Left hindlimb (tissue), 1 donor: ENCODE measurements around the gene DYDC2.
"Not testable (repeated sequence)": the region's sequence is repeated elsewhere in the genome, so short reads cannot be mapped to it uniquely, and the experiment has no call there.

ENCODE experiments used
- DNase-seq: peaks from one replicate; pipeline ENCODE4 v3.0.0-alpha.2; 2018

The DYDC2 gene

DNA sequence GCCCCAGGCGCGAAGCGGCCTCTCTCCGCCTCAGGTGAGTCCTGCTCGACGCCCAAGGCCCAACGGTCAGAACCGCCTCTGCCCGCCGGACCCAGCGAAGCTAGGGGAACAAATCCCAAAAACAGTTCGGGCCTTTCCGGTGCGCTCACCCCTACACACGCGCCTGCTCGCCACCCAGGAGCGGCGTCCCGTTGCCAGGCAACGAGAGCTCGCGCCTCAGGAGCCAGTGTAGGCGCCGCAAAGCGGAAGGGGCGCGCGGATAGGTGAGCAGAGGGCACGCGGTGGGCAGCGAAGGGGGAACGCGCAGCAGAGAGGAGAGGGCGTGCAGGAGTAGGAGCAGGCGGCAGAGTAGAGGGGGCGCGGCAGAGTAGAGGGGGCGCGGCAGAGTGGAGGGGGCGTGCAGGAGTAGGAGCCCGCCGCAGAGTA lies at the start of gene DYDC2, which contains the start of gene DYDC1:
Gene DYDC2, plus strand, starts transcription at position 219 of the 426 bp plus-strand sequence. CDS start 5,663 bp downstream, outside the sequence.
Gene DYDC1, minus strand, starts transcription at position 193 of the 426 bp plus-strand sequence. CDS start 4,154 bp downstream, outside the sequence.
- peak; percentile 62 for DNase-seq

- no peak for DNase-seq
Measured at GRCh38 chr10:80313523-80313922, 43.1 kb upstream of the DYDC2 start.

- no peak for DNase-seq
Measured at GRCh38 chr10:80315391-80315790, 41.2 kb upstream of the DYDC2 start.

- no peak for DNase-seq
Measured at GRCh38 chr10:80318742-80319141, 37.8 kb upstream of the DYDC2 start.

DNA sequence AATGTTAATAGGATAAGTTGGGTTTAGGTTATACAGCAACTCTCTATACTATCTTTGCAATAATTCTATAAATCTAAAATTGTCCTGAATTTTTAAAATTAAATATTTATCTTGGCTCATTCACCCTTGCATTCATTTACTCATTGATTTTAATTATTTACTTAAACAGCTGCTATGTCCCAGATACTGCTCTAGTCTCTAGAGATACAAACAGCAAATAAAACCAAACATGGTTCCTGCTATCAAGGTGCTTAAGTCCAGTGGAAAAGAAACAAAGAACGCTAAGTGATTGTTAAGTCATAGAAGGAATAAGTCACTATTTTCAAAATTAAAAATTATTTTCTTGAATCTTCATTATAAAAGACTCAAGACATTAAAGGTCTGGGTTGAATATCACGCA lies 37.3 kb upstream of the DYDC2 start:
- no peak for DNase-seq

DNA sequence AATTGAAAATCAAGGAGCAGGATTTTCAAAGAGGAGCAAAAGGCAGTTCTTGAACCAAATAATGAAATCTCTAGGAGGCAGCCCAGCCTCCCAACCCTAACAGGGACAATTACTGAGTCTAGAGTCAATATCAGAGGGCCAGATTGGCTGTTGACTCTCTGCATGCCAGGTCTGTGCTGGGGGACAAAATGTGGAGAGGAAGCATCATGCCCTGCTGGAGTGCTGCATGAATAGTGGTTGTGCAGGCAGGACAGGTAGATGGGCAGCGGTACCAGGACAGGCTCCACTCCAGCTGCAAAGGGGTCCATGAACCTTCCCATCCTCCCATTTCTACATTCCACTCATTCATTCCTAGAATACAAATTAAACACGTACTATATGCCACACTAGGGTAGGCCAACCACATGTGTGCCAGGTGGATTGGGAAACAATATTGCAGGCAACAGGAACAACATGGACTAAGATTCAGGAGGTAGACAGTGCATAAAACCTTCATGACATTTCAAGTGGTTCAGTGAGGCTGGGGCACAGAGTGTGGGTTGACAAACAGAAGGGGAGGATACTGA lies 36.8 kb upstream of the DYDC2 start:
- no peak for DNase-seq

- no peak for DNase-seq
Measured at GRCh38 chr10:80320377-80320776, 36.2 kb upstream of the DYDC2 start.

DNA sequence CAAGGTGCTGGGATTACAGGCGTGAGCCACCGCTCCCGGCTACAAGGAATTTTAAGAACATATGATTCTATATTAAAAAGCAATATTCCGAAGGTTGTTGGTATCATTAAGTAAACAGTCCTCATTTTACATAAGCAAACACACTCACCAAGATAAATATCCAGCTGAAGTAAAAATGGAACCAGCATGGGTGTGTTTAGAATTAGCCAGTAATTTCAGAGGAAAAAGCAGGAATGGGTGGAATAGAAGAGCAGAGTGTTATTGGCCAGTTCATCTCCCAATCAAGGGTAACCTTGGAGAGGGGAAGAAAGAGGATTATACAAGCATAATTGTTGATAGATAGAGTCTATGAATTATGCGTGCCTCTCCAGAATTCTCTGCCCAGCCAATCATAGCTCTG lies 35.4 kb upstream of the DYDC2 start:
- no peak for DNase-seq

DNA sequence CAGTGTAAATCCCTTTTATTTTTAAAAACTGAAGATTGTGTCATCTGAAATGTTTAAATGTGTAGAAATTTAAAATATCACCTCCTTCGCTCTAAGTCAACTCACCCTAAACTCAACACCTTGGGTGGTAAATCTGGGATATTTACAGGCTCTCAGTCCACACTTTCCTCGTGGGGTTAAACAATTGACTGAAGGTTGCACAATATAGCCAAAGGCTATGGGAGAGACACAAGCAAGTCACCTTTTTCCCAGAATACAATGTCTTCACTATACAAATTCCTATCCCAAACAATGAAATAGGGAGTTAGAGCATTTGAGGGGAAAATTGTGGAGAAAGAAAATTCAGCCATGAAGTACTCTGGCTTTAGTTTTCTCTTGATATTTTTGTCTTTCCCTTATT lies 34.4 kb upstream of the DYDC2 start:
- no peak for DNase-seq

- DNase-seq: no peak
Measured at GRCh38 chr10:80322711-80323110, 33.9 kb upstream of the DYDC2 start.

DNA sequence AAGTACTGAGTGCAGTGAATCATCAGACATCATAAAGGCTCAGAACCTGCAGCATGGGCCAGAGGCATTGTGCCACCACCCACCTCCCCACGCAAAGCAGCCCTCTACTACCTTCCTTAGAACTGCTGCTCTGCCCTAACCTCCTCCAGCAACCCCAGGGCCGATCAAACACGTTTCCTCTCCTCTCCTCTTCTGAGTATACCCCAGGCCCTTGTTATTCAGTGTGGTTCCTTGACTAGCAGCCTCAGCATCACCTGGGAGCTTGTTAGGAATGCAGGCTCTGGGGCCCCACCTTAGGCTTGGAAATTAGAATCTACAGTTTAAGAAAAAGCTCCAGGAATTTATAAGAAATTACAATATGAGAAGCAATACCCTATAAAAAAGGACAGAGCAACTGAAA lies 33.3 kb upstream of the DYDC2 start:
- DNase-seq: no peak

DNA sequence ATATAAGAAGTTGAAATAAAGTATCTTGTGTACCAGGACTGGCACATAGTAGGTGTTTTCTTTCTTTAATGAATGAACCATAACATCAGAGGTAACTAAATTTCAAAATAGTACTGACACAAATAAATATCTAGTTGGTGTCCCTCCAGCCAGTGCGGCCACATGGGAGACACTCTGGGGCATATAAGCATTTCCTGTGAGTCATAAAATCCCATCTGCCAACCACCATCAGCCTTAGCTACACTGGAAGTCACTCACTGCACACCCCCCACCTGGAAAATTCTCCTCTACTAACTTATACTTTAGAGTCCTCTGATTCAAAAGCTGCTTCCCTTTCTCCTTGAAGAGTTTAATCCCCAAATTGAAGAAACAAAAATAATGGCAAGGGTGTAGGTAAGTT lies 32.5 kb upstream of the DYDC2 start:
- DNase-seq: no peak

DNA sequence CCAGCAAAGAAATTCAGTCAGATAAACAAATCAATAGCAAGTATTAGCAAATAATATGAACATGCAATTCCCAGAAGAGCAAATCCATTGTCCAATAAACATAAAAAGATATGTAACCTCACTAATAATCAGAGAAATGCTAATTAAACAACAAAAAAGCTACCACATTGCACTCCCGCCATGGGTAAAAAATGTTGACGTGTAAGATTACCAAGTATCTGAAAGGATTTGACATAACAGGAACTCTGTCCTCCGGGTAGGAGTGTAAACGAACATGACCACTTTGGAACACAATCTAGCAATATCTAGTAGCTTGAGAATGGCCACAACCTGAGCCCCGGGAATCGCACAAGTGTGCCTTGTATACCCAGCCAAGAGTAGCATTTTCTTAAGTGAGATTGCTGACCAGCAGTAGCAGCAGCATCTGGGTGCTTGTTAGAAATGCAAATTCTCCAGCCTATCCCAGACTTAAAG lies 31.7 kb upstream of the DYDC2 start:
- DNase-seq: no peak

DNA sequence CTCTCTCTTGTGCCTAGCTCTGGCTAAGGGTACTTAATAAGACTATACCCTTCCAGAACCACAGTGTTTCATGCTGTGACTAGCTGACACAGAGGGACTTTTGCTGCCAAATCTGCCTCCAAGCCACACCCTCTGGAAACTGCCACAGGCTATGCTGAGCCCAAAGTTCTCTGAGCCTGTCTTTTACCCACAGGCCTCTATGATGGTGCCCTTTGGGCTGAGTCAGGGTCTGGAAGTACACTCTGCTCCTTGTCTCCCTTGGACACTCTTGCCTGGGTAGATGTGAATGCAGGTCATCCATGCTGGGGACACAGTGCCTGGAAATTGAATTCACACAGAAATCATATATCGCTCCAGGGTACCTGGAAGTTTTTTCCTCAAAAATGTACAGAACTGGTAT lies 22.6 kb upstream of the DYDC2 start:
- no peak for DNase-seq

- no peak for DNase-seq
Measured at GRCh38 chr10:80344276-80344675, 12.3 kb upstream of the DYDC2 start.

DNA sequence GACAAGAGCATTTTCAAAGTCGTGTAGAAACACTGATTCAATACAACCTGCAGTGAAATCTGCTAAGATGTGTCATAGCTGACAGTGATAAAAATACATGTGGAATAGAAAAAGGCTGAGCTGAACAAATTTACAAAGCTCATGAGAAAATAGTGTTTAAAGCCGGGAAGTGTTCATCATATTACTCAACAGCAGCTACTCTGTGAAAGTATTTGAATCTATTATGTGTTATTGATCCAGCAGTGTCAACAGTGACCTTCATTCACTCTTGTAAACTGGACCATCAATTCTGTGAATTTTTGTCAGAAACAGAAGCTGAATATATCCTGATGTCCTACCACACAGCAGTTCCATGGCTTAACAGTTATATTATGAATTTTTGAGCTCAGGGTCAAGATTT lies 11.7 kb upstream of the DYDC2 start:
- DNase-seq: no peak

DNA sequence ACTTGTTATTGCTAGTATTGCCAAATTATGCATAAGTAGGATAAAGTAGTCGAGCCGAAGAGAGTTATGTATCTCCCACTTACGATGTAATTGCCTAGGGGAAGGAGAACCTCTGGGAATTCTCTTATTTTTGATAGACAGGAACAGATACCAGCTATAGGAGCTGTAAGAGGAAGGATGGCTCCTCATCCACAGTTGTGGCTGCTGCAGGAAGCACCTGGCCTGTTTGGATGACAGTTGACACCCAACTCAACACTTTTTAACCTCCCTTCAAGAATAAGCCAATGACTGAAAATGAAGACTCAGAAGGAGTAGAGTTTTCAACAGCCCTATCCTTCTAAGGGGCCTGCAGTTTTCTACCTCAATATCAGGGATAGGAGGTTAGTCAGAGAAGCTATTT lies 6.3 kb upstream of the DYDC2 start:
- DNase-seq: no peak

- no peak for DNase-seq
Measured at GRCh38 chr10:80351220-80351619, 5.4 kb upstream of the DYDC2 start.

- peak; percentile 51 for DNase-seq
Measured at GRCh38 chr10:80356989-80357850, 639 bp downstream of the DYDC2 start.

DNA sequence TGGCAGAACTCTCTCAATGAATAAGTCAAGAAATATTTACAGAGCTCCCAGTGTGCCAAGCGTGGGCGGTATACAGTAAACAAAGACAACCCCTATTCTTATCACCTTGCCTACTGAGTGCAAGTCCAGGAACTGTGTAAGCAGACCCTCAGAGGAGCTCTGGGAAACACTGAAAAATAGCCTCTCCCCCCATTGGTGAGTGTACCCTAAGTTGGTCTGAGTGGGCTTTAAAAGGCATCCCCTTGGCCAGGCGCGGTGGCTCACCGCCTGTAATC lies 1.2 kb downstream of the DYDC2 start:
- DNase-seq: no peak

- not testable (repeated sequence) for DNase-seq
Measured at GRCh38 chr10:80358925-80359324, 2.3 kb downstream of the DYDC2 start.

DNA sequence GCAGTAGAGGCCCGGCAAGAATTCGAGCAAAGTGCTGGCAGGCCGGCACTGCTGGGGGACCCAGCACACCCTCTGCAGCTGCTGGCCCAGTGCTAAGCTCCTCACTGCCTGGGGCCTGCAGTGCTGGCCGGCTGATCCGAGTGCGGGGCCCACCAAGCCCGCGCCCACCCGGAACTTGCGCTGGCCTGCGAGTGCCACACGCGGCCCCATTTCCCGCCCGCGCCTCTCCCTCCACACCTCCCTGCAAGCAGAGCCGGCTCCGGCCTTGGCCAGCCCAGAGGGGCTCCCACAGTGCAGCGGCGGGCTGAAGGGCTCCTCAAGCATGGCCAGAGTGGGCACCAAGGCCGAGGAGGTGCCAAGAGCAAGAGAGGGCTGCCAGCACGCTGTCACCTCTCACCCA lies 3.1 kb downstream of the DYDC2 start:
- DNase-seq: no peak

DNA sequence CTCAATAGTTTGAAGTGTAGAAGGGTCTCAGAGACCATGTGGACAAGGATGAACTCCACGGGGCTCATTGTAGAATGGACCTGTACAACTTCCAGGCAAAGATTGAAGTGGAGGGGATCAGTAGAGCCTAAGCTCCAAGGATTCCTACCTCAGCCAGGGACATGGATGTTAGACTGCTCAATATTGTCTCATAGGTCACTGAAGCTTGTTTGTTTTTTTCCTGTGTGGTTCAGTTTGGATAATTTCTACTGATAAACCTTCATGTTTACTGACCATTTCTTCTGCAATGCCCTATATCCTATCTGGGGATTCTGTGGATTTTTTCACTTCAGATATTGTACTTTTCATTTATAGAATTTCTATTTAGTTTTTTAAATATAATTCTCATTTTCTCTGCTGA lies 8.9 kb downstream of the DYDC2 start:
- no peak for DNase-seq

DNA sequence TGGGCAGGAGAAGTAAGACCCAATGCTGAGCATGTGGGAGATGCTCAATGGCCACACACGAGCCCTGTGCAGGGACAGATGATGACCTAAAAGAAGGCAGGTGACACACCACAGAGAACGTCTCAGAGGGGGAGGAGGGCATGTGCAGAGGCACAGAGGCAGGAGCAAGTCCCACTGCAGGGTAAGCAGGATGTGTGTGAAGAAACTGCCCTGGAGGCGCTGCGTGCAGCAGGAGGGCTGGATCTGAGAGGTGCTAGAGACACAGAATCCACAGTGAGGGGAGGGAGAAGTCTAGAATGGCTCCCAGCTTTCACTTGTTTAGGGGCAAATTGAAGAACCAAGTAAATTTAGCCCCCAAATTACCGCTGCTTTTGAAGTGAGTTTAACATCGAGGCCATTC lies 14.9 kb downstream of the DYDC2 start:
- DNase-seq: no peak

DNA sequence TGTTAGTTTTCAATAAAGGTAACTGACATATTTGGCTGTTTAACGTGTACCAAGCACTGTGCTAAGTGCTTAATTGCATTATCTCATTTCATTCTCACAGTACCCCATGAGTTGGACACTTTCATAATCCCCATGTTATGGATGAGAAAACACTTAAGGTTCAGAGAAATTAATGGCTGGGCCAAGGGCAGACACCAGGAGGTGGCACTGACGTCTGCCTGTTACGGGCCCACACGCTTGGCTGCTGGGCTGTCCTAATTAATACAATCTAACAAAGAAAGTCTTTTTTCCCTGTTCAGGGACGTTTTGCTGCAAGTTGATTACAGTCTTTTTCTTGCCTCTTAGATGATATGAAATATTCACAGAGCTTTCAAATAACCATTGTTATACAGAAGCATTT lies 16.1 kb downstream of the DYDC2 start:
- DNase-seq: no peak
